Femur (tissue), 1 donor: ENCODE data around the gene RTN4RL1.

Experiments
- DNase-seq: peaks from one replicate; pipeline ENCODE4 v3.0.0-alpha.2; 2017

RTN4RL1 gene

GRCh38 chr17:1945621-1946020, 79.5 kb downstream of the RTN4RL1 start:
- DNase-seq, result no peak

GRCh38 chr17:1943436-1943831, 81.7 kb downstream of the RTN4RL1 start:
- no peak for DNase-seq

- no peak for DNase-seq
Measured at GRCh38 chr17:1942666-1943435, 82.3 kb downstream of the RTN4RL1 start.

GRCh38 chr17:1942066-1942365, 83.1 kb downstream of the RTN4RL1 start:
- DNase-seq, result no peak

- no peak for DNase-seq
Measured at GRCh38 chr17:1941272-1942065, 83.7 kb downstream of the RTN4RL1 start.

GRCh38 chr17:1940810-1941185, 84.3 kb downstream of the RTN4RL1 start:
- no peak for DNase-seq

- DNase-seq, result peak; percentile 77
Measured at GRCh38 chr17:1939981-1940809, 84.9 kb downstream of the RTN4RL1 start.

GRCh38 chr17:1937461-1937860, 87.7 kb downstream of the RTN4RL1 start:
- no peak for DNase-seq

GRCh38 chr17:1936766-1937165, 88.4 kb downstream of the RTN4RL1 start:
- DNase-seq, result no peak

GRCh38 chr17:1934901-1935300, 90.2 kb downstream of the RTN4RL1 start:
- DNase-seq, result no peak

GRCh38 chr17:1933875-1934715, 91.0 kb downstream of the RTN4RL1 start:
- no peak for DNase-seq

- peak; percentile 79 for DNase-seq
Measured at GRCh38 chr17:1931844-1932579, 93.1 kb downstream of the RTN4RL1 start.

- no peak for DNase-seq
Measured at GRCh38 chr17:1930337-1930645, 94.8 kb downstream of the RTN4RL1 start.

GRCh38 chr17:1928976-1929375, 96.2 kb downstream of the RTN4RL1 start:
- DNase-seq, result peak; percentile 41

GRCh38 chr17:1920948-1921351, 104.2 kb downstream of the RTN4RL1 start:
- DNase-seq, result no peak

GRCh38 chr17:1919201-1919600, 105.9 kb downstream of the RTN4RL1 start:
- no peak for DNase-seq

- no peak for DNase-seq
Measured at GRCh38 chr17:1918346-1919162, 106.6 kb downstream of the RTN4RL1 start.

- no peak for DNase-seq
Measured at GRCh38 chr17:1916963-1917715, 108.0 kb downstream of the RTN4RL1 start.

- no peak for DNase-seq
Measured at GRCh38 chr17:1916316-1916715, 108.8 kb downstream of the RTN4RL1 start.

GRCh38 chr17:1915889-1916288, 109.2 kb downstream of the RTN4RL1 start:
- DNase-seq, result no peak
